ENCODE measurements around the gene SGCD. TPM values are rescaled to one million over a fixed set of nuclear protein-coding genes. Genes with fewer than 3 reads are reported as not detected.
"Not testable (repeated sequence)": the region's sequence is repeated elsewhere in the genome, so short reads cannot be mapped to it uniquely, and the experiment has no call there.

Gene SGCD
- total and polyA plus RNA-seq, 4 experiments from 2014 or later: not detected

DNA sequence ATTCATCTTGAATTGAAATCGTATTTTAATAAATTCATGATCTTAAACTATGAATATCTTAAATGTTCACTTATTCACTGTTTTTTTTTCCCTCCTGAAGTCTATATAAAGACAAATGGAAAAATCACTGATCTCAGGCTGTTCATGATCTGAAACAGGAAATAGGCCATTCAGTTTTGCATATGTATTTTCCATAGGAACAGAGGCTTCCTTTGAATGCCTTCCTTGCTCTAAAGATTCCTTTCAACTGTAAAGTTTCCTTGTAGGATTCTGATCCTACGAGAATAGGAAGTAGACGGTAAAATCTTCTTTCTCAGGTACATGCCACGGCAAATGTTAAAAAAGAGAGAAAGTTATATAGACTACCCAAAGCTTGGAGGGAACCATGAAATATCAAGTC is 328.8 kb downstream of the SGCD start:
- Mint-ChIP-seq H3K9me3 (no peaks in the 10 kb centered on the region), H3K4me1 (no peaks in the 10 kb centered on the region), H3K4me3 (no peak overlapping the region), H3K27me3 (peaks cover 8 to 12% of the 10 kb centered on the region in 2 donors), H3K36me3 (no peaks in the 10 kb centered on the region), H3K27ac (no peak overlapping the region)
- H3K9me3 ChIP-seq (ENCODE audit: control insufficient read depth in 1 of 2, low read length in 2 of 2): no peaks in the 10 kb centered on the region
- no peaks in the 10 kb centered on the region for H3K4me1 ChIP-seq (ENCODE audit: insufficient read depth, low read length)
- POLR2A ChIA-PET (ENCODE audit: partially characterized antibody): no interaction called here
- no peaks in the 10 kb centered on the region for H3K27me3 ChIP-seq (ENCODE audit: insufficient read depth, low read length)
- CTCF ChIA-PET (ENCODE audit: partially characterized antibody): no interaction called here
- intact Hi-C loops (cut with micrococcal nuclease): no loop called here
- H3K4me3 ChIP-seq (ENCODE audit: low read length in 2 of 2): no peak overlapping the region
- no peaks in the 10 kb centered on the region for H3K36me3 ChIP-seq (ENCODE audit: insufficient read depth, low read length)
- H3K27ac ChIP-seq (ENCODE audit: low read depth, low read length): no peak overlapping the region
- DNase-seq: no peak

DNA sequence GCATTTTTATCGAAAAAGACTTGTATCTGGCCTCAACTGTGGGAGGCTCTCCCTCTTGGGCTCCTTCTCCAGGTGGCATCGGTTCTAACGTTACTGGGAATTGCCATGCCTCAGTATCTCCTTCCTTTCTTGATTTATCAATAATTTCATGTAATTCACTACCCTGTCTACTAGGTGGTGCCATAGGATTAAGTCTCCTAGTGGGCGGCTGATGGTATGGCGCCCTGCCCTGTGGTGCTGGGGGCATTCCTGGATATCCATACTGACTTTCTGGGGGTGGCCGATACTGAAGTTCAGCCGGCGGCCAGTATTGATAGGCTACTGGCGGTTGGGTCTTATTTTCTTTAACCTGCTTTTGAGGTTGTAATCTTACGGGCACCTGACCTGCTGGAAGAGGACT is 337.9 kb downstream of the SGCD start:
- peak in 1 of 5 donors; percentile 6 for DNase-seq
- H3K27ac ChIP-seq (ENCODE audit: low read depth, low read length); H3K4me3 Mint-ChIP-seq; H3K4me1 Mint-ChIP-seq; H3K4me1 ChIP-seq (ENCODE audit: insufficient read depth, low read length); H3K27ac Mint-ChIP-seq; H3K36me3 Mint-ChIP-seq; H3K9me3 ChIP-seq (ENCODE audit: control insufficient read depth in 1 of 2, low read length in 2 of 2); H3K4me3 ChIP-seq (ENCODE audit: low read length in 2 of 2); CTCF ChIA-PET (ENCODE audit: partially characterized antibody); H3K27me3 ChIP-seq (ENCODE audit: insufficient read depth, low read length); H3K36me3 ChIP-seq (ENCODE audit: insufficient read depth, low read length); intact Hi-C loops (cut with micrococcal nuclease); H3K9me3 Mint-ChIP-seq; POLR2A ChIA-PET (ENCODE audit: partially characterized antibody); H3K27me3 Mint-ChIP-seq: not testable (repeated sequence)

DNA sequence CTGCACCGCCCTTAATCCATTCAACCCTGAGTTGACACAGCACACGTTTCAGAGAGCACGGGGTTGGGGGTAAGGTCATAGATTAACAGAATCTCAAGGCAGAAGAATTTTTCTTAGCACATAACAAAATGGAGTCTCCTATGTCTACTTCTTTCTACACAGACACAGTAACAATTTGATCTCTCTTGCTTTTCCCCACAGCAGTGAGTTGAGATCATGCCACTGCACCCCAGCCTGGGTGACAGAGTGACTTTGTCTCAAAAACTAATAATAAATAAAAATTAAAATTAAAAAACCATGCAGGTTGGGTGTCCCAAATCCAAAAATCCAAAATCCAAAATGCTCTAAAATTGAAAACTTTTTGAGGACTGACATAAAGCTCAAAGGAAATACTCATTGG is 339.7 kb downstream of the SGCD start:
- H3K9me3 ChIP-seq (ENCODE audit: control insufficient read depth in 1 of 2, low read length in 2 of 2); intact Hi-C loops (cut with micrococcal nuclease); H3K27ac Mint-ChIP-seq; H3K36me3 Mint-ChIP-seq; POLR2A ChIA-PET (ENCODE audit: partially characterized antibody); H3K27me3 Mint-ChIP-seq; H3K4me3 ChIP-seq (ENCODE audit: low read length in 2 of 2); H3K9me3 Mint-ChIP-seq; H3K27me3 ChIP-seq (ENCODE audit: insufficient read depth, low read length); H3K4me3 Mint-ChIP-seq; H3K36me3 ChIP-seq (ENCODE audit: insufficient read depth, low read length); H3K27ac ChIP-seq (ENCODE audit: low read depth, low read length); H3K4me1 Mint-ChIP-seq; DNase-seq; H3K4me1 ChIP-seq (ENCODE audit: insufficient read depth, low read length); CTCF ChIA-PET (ENCODE audit: partially characterized antibody): not testable (repeated sequence)

DNA sequence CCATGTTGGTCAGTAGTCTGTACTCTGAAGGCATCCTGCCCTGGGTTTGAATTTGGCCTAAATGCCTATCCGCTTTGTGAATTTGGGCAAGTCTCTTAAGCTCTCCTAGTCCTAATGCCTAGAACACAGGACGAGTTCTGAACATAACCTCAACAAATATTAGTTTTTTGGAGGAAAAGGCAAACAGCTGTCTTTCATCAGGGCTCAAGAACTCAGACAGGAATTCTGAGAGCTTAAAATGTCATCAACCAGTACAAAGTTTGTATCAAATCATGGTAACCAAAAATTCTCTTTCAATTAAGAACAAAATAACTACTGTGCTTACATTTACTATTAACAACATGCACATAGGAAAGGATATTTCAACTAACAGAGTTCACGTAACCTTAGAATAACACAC is 340.7 kb downstream of the SGCD start:
- CTCF ChIA-PET (ENCODE audit: partially characterized antibody): no interaction called here
- intact Hi-C loops (cut with micrococcal nuclease): no loop called here
- no peaks in the 10 kb centered on the region for H3K27me3 ChIP-seq (ENCODE audit: insufficient read depth, low read length)

DNA sequence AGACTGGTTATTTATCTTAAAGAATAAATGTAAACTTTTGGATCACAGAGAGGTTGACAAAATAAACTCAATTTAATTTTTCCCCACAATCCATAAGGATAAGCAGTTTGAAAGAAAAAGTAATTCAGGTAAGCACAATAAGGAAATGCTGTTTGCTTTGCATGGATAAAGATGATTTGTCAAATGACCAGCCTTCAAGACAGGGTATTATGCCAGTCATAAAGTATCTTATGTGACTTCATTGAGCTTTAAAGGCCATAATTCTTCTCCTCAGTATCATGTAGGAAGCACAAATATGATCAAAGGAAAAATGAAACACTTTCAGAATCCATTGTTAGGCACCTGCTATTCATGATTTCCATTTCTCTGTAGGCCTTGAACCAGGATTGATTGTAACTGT is 342.5 kb downstream of the SGCD start:
- POLR2A ChIA-PET (ENCODE audit: partially characterized antibody): no interaction called here

More for the DNA sequence above, 340.7 kb downstream of the SGCD start:
- Mint-ChIP-seq H3K4me3 (no peak overlapping the region), H3K9me3 (no peaks in the 10 kb centered on the region), H3K27ac (no peak overlapping the region), H3K36me3 (no peaks in the 10 kb centered on the region), H3K27me3 (peaks cover 2% of the 10 kb centered on the region in 2 donors), H3K4me1 (no peaks in the 10 kb centered on the region)
- Histone ChIP-seq H3K4me1 (ENCODE audit: insufficient read depth, low read length) (no peaks in the 10 kb centered on the region), H3K27ac (ENCODE audit: low read depth, low read length) (no peak overlapping the region), H3K36me3 (ENCODE audit: insufficient read depth, low read length) (no peaks in the 10 kb centered on the region), H3K9me3 (ENCODE audit: control insufficient read depth in 1 of 2, low read length in 2 of 2) (no peaks in the 10 kb centered on the region), H3K4me3 (ENCODE audit: low read length in 2 of 2) (no peak overlapping the region)
- POLR2A ChIA-PET (ENCODE audit: partially characterized antibody): no interaction called here
- DNase-seq: no peak

DNA sequence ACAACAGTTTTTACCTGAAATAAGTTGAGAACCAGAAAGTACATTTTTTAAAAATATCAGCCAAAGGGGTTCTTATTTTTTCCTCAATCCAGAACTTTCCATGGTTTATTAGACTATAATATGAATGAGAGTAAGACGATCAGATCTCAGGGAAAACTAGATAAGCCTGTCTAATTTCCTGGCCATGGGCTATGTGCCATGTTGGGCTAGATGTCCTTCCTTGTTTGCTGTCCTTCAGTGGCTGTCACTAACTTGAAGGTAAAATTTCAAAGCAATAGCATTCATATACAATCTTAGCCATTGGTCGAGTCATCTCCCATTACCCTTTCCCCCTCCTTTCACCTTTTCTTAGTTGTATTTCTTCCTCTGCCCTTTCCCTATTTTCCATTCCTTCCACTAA is 343.7 kb downstream of the SGCD start:
- ChIA-PET POLR2A (ENCODE audit: partially characterized antibody) (no interaction called here), CTCF (ENCODE audit: partially characterized antibody) (no interaction called here)
- Histone ChIP-seq H3K27ac (ENCODE audit: low read depth, low read length) (no peak overlapping the region), H3K9me3 (ENCODE audit: control insufficient read depth in 1 of 2, low read length in 2 of 2) (no peaks in the 10 kb centered on the region), H3K36me3 (ENCODE audit: insufficient read depth, low read length) (no peaks in the 10 kb centered on the region), H3K4me1 (ENCODE audit: insufficient read depth, low read length) (no peaks in the 10 kb centered on the region), H3K4me3 (ENCODE audit: low read length in 2 of 2) (no peak overlapping the region), H3K27me3 (ENCODE audit: insufficient read depth, low read length) (no peaks in the 10 kb centered on the region)
- H3K9me3 Mint-ChIP-seq: no peaks in the 10 kb centered on the region
- no peaks in the 10 kb centered on the region for H3K36me3 Mint-ChIP-seq
- H3K27me3 Mint-ChIP-seq: peaks cover 4 to 8% of the 10 kb centered on the region in 2 donors
- no peak for DNase-seq
- H3K4me1 Mint-ChIP-seq: no peaks in the 10 kb centered on the region
- intact Hi-C loops (cut with micrococcal nuclease): no loop called here
- H3K4me3 Mint-ChIP-seq: no peak overlapping the region
- H3K27ac Mint-ChIP-seq: no peak overlapping the region

More for the DNA sequence above, 342.5 kb downstream of the SGCD start:
- Mint-ChIP-seq H3K36me3 (no peaks in the 10 kb centered on the region), H3K9me3 (no peaks in the 10 kb centered on the region), H3K4me1 (no peaks in the 10 kb centered on the region), H3K4me3 (no peak overlapping the region), H3K27me3 (peaks cover 4 to 8% of the 10 kb centered on the region in 2 donors), H3K27ac (no peak overlapping the region)
- Histone ChIP-seq H3K27me3 (ENCODE audit: insufficient read depth, low read length) (no peaks in the 10 kb centered on the region), H3K4me3 (ENCODE audit: low read length in 2 of 2) (no peak overlapping the region), H3K4me1 (ENCODE audit: insufficient read depth, low read length) (no peaks in the 10 kb centered on the region), H3K27ac (ENCODE audit: low read depth, low read length) (no peak overlapping the region), H3K9me3 (ENCODE audit: control insufficient read depth in 1 of 2, low read length in 2 of 2) (no peaks in the 10 kb centered on the region), H3K36me3 (ENCODE audit: insufficient read depth, low read length) (no peaks in the 10 kb centered on the region)
- intact Hi-C loops (cut with micrococcal nuclease): no loop called here
- DNase-seq: no peak
- CTCF ChIA-PET (ENCODE audit: partially characterized antibody): no interaction called here

DNA sequence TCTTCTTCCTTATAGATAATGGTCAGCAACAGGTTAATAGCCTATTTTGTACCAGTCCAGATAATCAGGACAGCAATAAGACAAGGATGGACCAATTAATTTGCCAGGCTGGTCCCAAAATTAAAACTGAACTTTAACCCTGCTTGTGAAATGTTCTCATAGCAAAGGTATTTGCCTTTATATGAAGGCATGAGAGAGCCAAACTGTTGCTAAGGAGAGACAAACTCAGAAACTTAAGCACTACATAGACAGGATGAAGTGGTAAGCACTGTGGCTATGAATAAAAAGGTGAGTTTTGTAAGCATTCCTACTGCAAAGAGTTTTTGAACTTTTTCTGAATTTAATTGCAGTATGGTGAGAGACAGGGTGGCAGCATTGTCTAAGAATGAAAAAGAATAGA is 348.4 kb downstream of the SGCD start:
- no peaks in the 10 kb centered on the region for H3K36me3 ChIP-seq (ENCODE audit: insufficient read depth, low read length)
- no peaks in the 10 kb centered on the region for H3K4me1 Mint-ChIP-seq
- H3K27me3 ChIP-seq (ENCODE audit: insufficient read depth, low read length): no peaks in the 10 kb centered on the region
- H3K4me3 ChIP-seq (ENCODE audit: low read length in 2 of 2): no peak overlapping the region
- H3K27ac Mint-ChIP-seq: no peak overlapping the region
- no peaks in the 10 kb centered on the region for H3K36me3 Mint-ChIP-seq
- peaks cover 6 to 9% of the 10 kb centered on the region in 2 donors for H3K27me3 Mint-ChIP-seq
- no peak overlapping the region for H3K4me3 Mint-ChIP-seq
- H3K9me3 Mint-ChIP-seq: no peaks in the 10 kb centered on the region
- no peaks in the 10 kb centered on the region for H3K4me1 ChIP-seq (ENCODE audit: insufficient read depth, low read length)
- POLR2A ChIA-PET (ENCODE audit: partially characterized antibody): no interaction called here
- H3K27ac ChIP-seq (ENCODE audit: low read depth, low read length): no peak overlapping the region
- no peaks in the 10 kb centered on the region for H3K9me3 ChIP-seq (ENCODE audit: control insufficient read depth in 1 of 2, low read length in 2 of 2)
- intact Hi-C loops (cut with micrococcal nuclease): no loop called here
- no peak for DNase-seq
- CTCF ChIA-PET (ENCODE audit: partially characterized antibody): no interaction called here

DNA sequence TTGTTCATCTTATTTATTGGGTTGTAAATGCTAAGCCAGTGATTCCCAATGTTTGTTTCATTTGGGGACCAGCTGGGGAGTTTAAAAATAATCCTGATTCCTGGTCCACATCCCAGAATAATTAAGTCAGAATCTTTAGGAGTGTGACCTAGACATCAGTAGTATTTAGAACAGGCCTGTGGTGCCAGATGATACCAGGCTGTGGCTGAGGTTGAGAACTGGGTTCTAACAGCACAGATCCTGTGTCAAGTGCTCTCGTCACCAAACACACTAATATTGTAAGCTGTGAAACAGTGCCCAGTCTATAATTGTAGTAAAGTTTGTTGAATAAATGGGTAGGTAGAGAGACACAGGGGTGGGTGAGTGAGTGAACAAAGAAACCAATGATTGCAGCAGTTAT is 351.0 kb downstream of the SGCD start:
- Histone ChIP-seq H3K36me3 (ENCODE audit: insufficient read depth, low read length) (no peaks in the 10 kb centered on the region), H3K27me3 (ENCODE audit: insufficient read depth, low read length) (no peaks in the 10 kb centered on the region), H3K9me3 (ENCODE audit: control insufficient read depth in 1 of 2, low read length in 2 of 2) (no peaks in the 10 kb centered on the region), H3K4me3 (ENCODE audit: low read length in 2 of 2) (no peak overlapping the region), H3K4me1 (ENCODE audit: insufficient read depth, low read length) (no peaks in the 10 kb centered on the region), H3K27ac (ENCODE audit: low read depth, low read length) (no peak overlapping the region)
- Mint-ChIP-seq H3K36me3 (no peaks in the 10 kb centered on the region), H3K4me3 (no peak overlapping the region), H3K27ac (no peak overlapping the region), H3K9me3 (no peaks in the 10 kb centered on the region), H3K4me1 (peaks cover 0 to 2% (median 0%) of the 10 kb centered on the region in 4 donors), H3K27me3 (peaks cover 10 to 13% of the 10 kb centered on the region in 2 donors)
- ChIA-PET CTCF (ENCODE audit: partially characterized antibody) (no interaction called here), POLR2A (ENCODE audit: partially characterized antibody) (no interaction called here)
- intact Hi-C loops (cut with micrococcal nuclease): no loop called here
- no peak for DNase-seq

All from CD4-positive, alpha-beta memory T cell (primary cell).